Ovary (tissue), 9 donors: ENCODE data around the gene ENAH. TPM values are rescaled to one million over a fixed set of nuclear protein-coding genes. Genes with fewer than 3 reads are reported as not detected.
A peak's percentile ranks its signal among the peaks of the same experiment; 100 is the strongest.

Experiments
- DNase-seq, 5 donors: peaks; one replicate each; pipeline ENCODE4 v3.0.0-alpha.2; 2019 to 2020
- H3K27ac ChIP-seq, 2 donors: fragments of 200-600 bp; one replicate each; pipeline versions ENCODE4 v1.5.1 to v1.8.0; 2019 to 2022
- H3K27me3 ChIP-seq: fragments of 200-600 bp; one replicate; pipeline ENCODE4 v1.8.0; 2022
- H3K36me3 ChIP-seq: fragments of 200-600 bp; sonication (generic); one replicate; pipeline ENCODE4 v1.5.1; 2019
- H3K4me1 ChIP-seq: one replicate; pipeline ENCODE4 v1.8.1; 2013; ENCODE audit warnings: mild to moderate bottlenecking, moderate library complexity; ENCODE audit not compliant: insufficient read depth
- H3K4me3 ChIP-seq: fragments of 200-600 bp; sonication (generic); one replicate; pipeline ENCODE4 v1.5.1; 2017
- H3K9me3 ChIP-seq, 2 donors: fragments of 200-600 bp in 1 of 2; sonication (generic) in 1 of 2; one replicate each; pipeline versions ENCODE4 v1.5.1 to v1.8.1; 2013 to 2019; ENCODE audit warnings: mild to moderate bottlenecking in 1 of 2, moderate library complexity in 1 of 2
- EP300 ChIP-seq: sonication (generic); formaldehyde crosslinking; IDR thresholded peaks from one replicate; pipeline ENCODE4 v1.6.1; 2017; ENCODE audit warnings: antibody characterized with exemption
- POLR2A ChIP-seq: fragments of 450-650 bp; IDR thresholded peaks from one replicate; pipeline ENCODE4 v1.6.1; 2017; ENCODE audit warnings: antibody characterized with exemption, mild to moderate bottlenecking, moderate library complexity
- WGBS, 3 donors: extraction: QIAGEN DNeasy Blood & Tissue Kit in 1 of 3; methylation state at CpG; one replicate each; pipeline versions ENCODE4 v1.1.5 to v1.1.7; 2013 to 2017; 5-methylcytosine and 5-hydroxymethylcytosine counted together
- intact Hi-C, 4 donors: fragments of 100-400 bp; cut with DNase I; formaldehyde crosslinking; loops; one replicate each; pipeline versions ENCODE4 v1.11.0 to v1.15.1; 2022 to 2023
- polyA plus RNA-seq, 2 donors: library from polyadenylated mRNA; stranded (reverse); fragments of 200-250 nt in 1 of 2; fragments of 350-450 nt in 1 of 2; fragmentation: Illumina TruSeq in 1 of 2; extraction: RNeasy Lipid Tissue Mini Kit (QIAGEN cat#74804) in 1 of 2; gene quantifications; one replicate each; pipeline ENCODE4 v1.2.3, GENCODE V29; 2013 to 2014
- total RNA-seq, 7 donors: library from RNA; depleted of rRNA in 2 of 7; stranded (reverse); fragments of >200 nt in 2 of 7; fragmentation: NEBNext Ultra II Directional in 3 of 7; extraction: Animal tissue kit (Norgen Biotek cat#: 25700) in 3 of 7; gene quantifications; one replicate each; pipeline versions ENCODE4 v1.1.0 to v1.2.4, GENCODE V29; 2016 to 2023
- TF ChIP-seq, protein P1 (sequence below), 3 donors: fragments of 450-650 bp in 2 of 3; fragments of 200-600 bp in 1 of 3; IDR thresholded peaks; one replicate each; pipeline versions ENCODE4 v1.5.1 to v1.8.0; 2016 to 2022; ENCODE audit warnings: antibody characterized with exemption in 3 of 3, mild to moderate bottlenecking in 1 of 3
- donor health status: DM: no; HTN: no; CAD: no; lungs with moderate emphysema.
- donor health status: DM: no; HTN: no; CAD: no.
- donor health status: Bipolar disorder and iron deficiency.
- donor health status: DM: yes; HTN: yes; CAD: no.
- donor health status: DM: no; HTN: no; CAD: no.
- donor health status: DM: yes; HTN: yes; CAD: no.

ENAH gene
- total and polyA plus RNA-seq, 9 donors = 33.4 to 137 (median 88.6) TPM

DNA sequence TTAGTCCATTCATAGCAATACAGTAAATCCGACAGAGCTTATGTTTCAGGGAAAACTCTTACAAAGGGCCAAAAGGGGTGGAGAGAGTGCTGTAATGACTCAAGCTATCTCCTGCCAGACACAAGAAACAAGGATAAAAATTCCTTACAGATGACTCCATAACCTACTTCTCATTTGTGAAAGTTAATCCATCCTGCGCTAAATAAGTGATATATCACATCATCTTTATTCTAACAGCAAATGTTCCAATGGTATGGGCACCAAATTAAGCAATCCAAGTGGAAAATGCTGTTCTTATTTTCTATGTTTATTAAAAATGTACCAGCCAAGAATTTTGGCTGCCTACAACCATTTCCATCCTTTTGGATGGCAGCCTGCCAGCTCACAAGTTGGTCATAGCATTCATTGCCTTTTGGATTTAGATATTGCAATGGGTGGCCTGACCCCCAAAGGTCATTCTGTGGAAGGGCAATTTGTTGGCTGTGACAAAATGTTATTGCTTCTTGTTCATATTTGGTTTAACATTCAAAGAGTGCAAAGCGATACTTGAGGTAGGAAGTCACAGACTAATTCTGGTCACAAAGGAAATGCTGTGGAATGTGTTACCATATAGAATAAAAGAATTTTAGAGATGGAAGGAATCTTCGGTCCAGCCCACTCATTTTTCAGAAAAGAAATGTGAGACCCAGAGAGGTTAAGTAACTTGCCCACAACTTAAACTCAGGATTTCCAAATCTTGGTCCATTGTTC is 2.8 kb upstream of the ENAH start:
- Histone ChIP-seq H3K9me3 (no peaks in the 10 kb centered on the region), H3K27ac (peak overlapping the region in 1 of 2 donors; percentile 99), H3K27me3 (no peaks in the 10 kb centered on the region), H3K4me1 (peaks cover 7% of the 10 kb centered on the region), H3K36me3 (no peaks in the 10 kb centered on the region), H3K4me3 (no peak overlapping the region)
- 20 to 35% (median 25%) methylated on average over 4 of the region's 4 CpGs for WGBS, 3 donors
- TF ChIP-seq POLR2A = no peak
- intact Hi-C loops = loop anchor here in 2 of 4 donors (5.0 to 10.0 kb wide), 3 partner anchors 91 to 257 kb away; no protein-coding TSS in a partner anchor
- DNase-seq = peak; percentile 47 to 75 (median 64)

DNA sequence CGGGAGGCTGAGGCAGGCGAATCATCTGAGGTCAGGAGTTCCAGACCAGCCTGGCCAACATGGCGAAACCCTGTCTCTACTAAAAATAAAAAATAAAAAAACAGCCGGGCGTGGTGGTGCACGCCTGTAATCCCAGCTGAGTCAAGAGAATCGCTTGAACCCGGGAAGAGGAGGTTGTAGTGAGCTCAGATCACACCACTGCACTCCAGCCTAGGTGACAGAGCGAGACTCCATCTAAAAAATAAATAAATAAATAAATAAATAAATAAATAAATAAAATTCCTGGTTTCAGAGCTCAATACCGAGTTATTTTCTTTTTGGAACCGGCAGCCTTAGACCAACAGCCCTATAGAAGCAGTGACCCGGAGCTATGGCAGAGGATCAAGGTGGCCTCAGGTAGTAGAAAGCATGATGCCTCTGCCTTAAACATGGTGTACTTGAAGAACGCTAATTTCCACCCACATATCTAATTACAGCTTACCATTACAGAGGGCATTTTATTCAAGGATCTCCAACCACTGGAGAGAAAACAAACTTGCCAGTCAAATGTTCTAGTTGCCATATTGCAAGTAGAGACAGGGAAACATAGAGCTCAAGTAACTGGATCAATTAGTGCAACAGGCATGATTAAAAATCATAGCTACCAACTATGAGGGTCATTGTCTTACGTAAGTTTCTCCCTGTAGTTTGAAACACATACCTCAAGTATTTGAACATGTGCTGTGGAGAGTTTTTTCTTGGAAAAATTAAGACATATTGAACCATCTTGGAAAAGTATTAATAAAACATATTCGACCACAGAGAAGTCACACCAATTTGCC is 2.0 kb upstream of the ENAH start:
- Histone ChIP-seq H3K27ac (peak overlapping the region; percentile 14 to 99), H3K27me3 (no peaks in the 10 kb centered on the region), H3K36me3 (no peaks in the 10 kb centered on the region), H3K9me3 (no peaks in the 10 kb centered on the region), H3K4me1 (peaks cover 7% of the 10 kb centered on the region), H3K4me3 (no peak overlapping the region)
- no peak for TF ChIP-seq EP300
- TF ChIP-seq, protein P1, sequence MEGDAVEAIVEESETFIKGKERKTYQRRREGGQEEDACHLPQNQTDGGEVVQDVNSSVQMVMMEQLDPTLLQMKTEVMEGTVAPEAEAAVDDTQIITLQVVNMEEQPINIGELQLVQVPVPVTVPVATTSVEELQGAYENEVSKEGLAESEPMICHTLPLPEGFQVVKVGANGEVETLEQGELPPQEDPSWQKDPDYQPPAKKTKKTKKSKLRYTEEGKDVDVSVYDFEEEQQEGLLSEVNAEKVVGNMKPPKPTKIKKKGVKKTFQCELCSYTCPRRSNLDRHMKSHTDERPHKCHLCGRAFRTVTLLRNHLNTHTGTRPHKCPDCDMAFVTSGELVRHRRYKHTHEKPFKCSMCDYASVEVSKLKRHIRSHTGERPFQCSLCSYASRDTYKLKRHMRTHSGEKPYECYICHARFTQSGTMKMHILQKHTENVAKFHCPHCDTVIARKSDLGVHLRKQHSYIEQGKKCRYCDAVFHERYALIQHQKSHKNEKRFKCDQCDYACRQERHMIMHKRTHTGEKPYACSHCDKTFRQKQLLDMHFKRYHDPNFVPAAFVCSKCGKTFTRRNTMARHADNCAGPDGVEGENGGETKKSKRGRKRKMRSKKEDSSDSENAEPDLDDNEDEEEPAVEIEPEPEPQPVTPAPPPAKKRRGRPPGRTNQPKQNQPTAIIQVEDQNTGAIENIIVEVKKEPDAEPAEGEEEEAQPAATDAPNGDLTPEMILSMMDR (IDR thresholded peaks at IDR 0.05) = no peak
- no peak for TF ChIP-seq POLR2A
- 71 to 80% (median 78%) methylated on average over 15 of the region's 15 CpGs for WGBS, 3 donors
- intact Hi-C loops = loop anchor here (5.0 to 10.0 kb wide), 6 partner anchors 90 to 407 kb away; partner anchors contain the start of gene H3-3A (in 1 of the 4)
- no peak for DNase-seq

DNA sequence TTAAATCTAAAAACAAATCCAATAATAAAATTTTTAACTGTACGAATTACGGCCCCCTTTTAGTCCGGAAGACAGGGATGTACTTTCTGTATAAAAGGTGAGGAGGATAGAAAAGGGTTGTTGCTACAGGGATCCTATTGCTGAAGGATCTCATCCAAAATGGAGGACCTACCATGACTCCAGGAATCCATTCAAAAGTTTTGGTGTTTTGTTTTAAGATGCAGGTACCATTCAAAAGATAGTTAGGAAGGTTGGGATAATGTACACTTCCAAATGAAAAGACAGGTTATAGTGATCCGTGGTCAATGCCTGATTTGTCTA is 1.3 kb upstream of the ENAH start:
- no peaks in the 10 kb centered on the region for H3K36me3 ChIP-seq
- no peak for DNase-seq
- H3K27ac ChIP-seq = peak overlapping the region; percentile 96 to 99
- intact Hi-C loops = loop anchor here (5.0 to 10.0 kb wide), 5 partner anchors 89 to 408 kb away; partner anchors contain the start of gene H3-3A (in 1 of the 4)
- 35 to 41% (median 35%) methylated on average over 4 of the region's 4 CpGs for WGBS, 3 donors
- H3K9me3 ChIP-seq = no peaks in the 10 kb centered on the region
- H3K4me3 ChIP-seq = peak overlapping the region; percentile 94
- H3K27me3 ChIP-seq = no peaks in the 10 kb centered on the region
- peaks cover 7% of the 10 kb centered on the region for H3K4me1 ChIP-seq
- no peak for TF ChIP-seq POLR2A
- TF ChIP-seq EP300 = no peak
- TF ChIP-seq, protein P1 (IDR thresholded peaks at IDR 0.05) = no peak

GRCh38 chr1:225653463-225654276 is 747 bp upstream of the ENAH start:
- H3K27ac ChIP-seq = peak overlapping the region; percentile 96 to 99
- peaks cover 7% of the 10 kb centered on the region for H3K4me1 ChIP-seq
- no peaks in the 10 kb centered on the region for H3K36me3 ChIP-seq
- peak; percentile 68 for TF ChIP-seq POLR2A
- TF ChIP-seq EP300 = no peak
- peak; percentile 75 to 87 (median 83) for DNase-seq
- WGBS, 3 donors = 1% methylated on average over 47 to 70 of the region's 70 CpGs
- no peaks in the 10 kb centered on the region for H3K9me3 ChIP-seq
- intact Hi-C loops = loop anchor here (5.0 to 10.0 kb wide), 5 partner anchors 89 to 409 kb away; partner anchors contain the start of gene H3-3A (in 1 of the 4)
- H3K27me3 ChIP-seq = no peaks in the 10 kb centered on the region
- peak overlapping the region; percentile 94 for H3K4me3 ChIP-seq
